Stimulated activated CD4-positive, alpha-beta T cell treated with anti-CD3 and anti-CD28 coated beads, TNF-alpha, amount 100 ng/mL, for 1 hour (primary cell): ENCODE results near the gene PIGS.

Experiments used
- DNase-seq, 3 donors: peaks; one replicate each; pipeline ENCODE4 v3.0.0-alpha.2; 2020; ENCODE audit warnings: low read depth in 3 of 3, low spot score in 1 of 3

The PIGS gene

DNA sequence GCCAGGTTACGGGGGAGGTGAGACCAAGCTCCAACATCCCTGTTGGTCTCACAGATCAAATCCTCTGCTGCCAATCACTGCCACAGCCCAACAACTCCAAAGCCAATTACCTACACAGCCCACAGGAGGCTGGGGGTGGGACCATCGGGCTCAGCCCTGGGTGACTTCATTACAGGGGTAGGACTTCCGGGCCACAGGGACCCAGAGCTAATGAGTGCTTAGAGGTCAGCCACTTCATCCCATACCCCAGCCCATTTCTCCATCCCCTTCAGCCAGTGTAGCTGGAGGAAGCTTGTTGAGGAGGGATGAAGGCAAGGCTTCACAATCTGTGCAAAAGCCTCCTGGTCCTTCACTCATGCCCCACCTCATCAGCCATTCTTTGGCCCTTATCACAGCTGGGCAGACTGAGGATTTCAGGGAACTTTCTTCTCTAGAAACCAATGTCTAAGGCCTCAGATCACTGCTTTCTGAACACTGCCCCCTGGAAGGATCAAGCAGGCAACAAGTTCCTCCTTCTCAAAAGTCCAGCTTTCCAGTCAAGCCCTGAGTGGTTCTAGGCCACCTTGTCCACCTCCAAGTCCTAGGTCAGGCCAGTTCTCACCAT, 59.4 kb downstream of the PIGS start:
- no peak for DNase-seq

DNA sequence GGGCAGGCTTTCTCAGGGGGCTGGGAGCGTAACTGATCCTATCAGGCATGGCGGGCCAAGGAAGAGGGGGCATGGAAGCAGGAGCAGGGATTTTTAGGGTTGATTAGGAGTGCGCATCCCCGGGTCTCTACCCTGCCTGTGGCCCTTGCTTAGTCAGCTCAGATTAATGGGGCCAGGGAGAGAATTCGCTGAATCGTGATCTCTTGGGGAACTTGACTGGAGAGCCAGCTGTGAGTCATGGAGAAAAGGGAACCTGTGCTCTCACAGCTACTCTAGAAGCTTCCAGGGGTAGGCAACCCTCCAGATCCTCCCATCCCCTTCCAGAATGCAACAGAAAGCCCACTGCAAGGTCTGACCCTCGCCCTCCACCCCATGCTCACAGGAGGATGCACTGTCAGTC, 61.5 kb downstream of the PIGS start:
- DNase-seq = no peak

GRCh38 chr17:28508211-28508724, 63.1 kb downstream of the PIGS start:
- DNase-seq = no peak

DNA sequence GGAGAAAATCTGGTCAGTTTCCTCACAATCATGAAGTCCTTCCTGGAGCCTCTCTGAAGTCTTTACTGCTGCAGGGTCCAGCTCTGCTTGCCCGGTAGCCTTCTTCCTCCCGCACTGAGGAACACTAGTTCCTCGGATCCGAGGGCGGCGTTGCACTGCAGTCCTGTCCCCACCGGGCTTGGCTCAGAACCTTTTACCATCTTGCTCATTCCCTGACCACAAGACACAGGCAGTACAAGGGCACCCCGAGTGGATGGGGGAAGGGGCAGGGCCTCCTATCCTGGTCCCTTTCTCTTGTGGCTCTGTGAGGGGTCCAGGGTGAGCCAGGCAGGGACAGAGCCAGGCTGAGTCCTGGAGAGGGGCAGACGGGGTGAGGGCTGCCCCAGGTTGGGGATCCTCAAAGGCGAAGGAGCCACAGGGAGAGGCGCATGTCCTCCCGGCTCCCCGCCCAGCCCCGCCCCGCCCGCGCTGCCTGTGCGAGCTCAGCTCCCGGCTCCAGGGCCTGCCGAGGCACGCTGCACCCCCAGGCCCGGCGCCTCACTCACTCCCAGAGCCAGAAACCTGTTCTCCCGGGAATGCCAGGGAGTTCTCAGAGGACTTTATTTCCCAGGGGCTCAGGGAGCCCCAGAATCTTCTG, 63.6 kb downstream of the PIGS start:
- DNase-seq = no peak

- no peak for DNase-seq
Measured at GRCh38 chr17:28506763-28507487, 64.4 kb downstream of the PIGS start.

DNA sequence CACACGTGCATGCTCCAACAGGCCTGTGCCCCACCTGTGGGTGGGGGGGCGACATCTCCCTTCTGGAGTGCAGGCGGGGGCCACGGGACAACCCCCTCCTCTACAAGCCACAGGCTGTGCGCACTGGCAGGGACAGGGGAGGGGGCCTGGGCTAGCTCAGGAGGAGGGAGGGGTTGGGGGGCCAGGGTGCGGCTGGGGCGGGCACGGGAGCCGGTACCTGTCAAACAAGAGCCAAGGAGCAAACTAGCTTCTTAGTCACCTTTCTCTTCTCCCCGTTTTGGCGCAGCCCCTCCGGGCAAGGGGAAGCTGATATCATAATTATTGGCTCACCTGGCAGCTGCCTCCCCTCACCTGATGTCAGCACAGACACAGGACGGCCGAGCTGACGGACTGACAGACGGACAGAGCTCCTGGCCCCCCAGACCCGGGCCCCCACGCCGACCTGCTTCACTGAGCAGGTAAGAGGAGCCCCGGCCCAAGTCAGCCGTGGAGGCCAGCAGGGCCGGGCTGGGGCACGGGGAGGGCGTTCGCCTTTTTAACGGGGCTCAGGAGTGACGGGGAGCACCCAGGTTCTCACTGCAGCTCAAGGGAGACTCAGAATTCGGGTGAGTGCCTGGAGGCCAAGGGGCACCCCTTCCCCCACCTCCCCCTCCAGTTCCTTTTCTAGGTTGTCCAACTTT, 65.2 kb downstream of the PIGS start, which contains the start of gene FOXN1:
TSS of gene FOXN1 (plus strand) at position 363 of the 680 bp plus-strand sequence. CDS start 17,622 bp downstream, outside the sequence.
- DNase-seq = no peak

GRCh38 chr17:28503420-28503819, 67.9 kb downstream of the PIGS start:
- DNase-seq = no peak
